Sigmoid colon (tissue), 7 donors: Measurements from ENCODE around the gene HABP4. TPM values are rescaled to one million over a fixed set of nuclear protein-coding genes. Genes with fewer than 3 reads are reported as not detected.

ENCODE experiments used
- DNase-seq: peaks from one replicate; pipeline ENCODE4 v3.0.0-alpha.2; 2019
- H3K27ac ChIP-seq, 4 donors: fragments of 200-600 bp; sonication (generic); one replicate each; pipeline ENCODE4 v1.5.1; 2016 to 2019; ENCODE audit warnings: mild to moderate bottlenecking in 1 of 4
- H3K27me3 ChIP-seq, 3 donors: fragments of 200-600 bp; sonication (generic); one replicate each; pipeline ENCODE4 v1.5.1; 2019; ENCODE audit warnings: mild to moderate bottlenecking in 1 of 3
- H3K36me3 ChIP-seq, 4 donors: fragments of 200-600 bp; sonication (generic); one replicate each; pipeline ENCODE4 v1.5.1; 2016 to 2019
- H3K4me1 ChIP-seq, 4 donors: fragments of 200-600 bp; sonication (generic); one replicate each; pipeline ENCODE4 v1.5.1; 2017 to 2019
- H3K4me3 ChIP-seq, 4 donors: fragments of 200-600 bp; sonication (generic); one replicate each; pipeline ENCODE4 v1.5.1; 2017 to 2019; ENCODE audit warnings: mild to moderate bottlenecking in 2 of 4, moderate library complexity in 1 of 4
- H3K9me3 ChIP-seq, 4 donors: fragments of 200-600 bp in 3 of 4; sonication (generic) in 3 of 4; one replicate each; pipeline versions ENCODE4 v1.5.1 to v1.6.1; 2013 to 2019
- CTCF ChIP-seq, 4 experiments: fragments of 450-650 bp in 3 of 4; fragments of 200-600 bp in 1 of 4; IDR thresholded peaks; one replicate each; pipeline ENCODE4 v1.5.1; 2016 to 2019; ENCODE audit warnings: antibody characterized with exemption in 4 of 4, mild to moderate bottlenecking in 3 of 4, moderate library complexity in 2 of 4
- EP300 ChIP-seq, 4 donors: sonication (generic); formaldehyde crosslinking; IDR thresholded peaks; one replicate each; pipeline ENCODE4 v1.6.1; 2017; ENCODE audit warnings: antibody characterized with exemption in 4 of 4
- POLR2A ChIP-seq, 2 donors: fragments of 450-650 bp; IDR thresholded peaks; one replicate each; pipeline ENCODE4 v1.6.1; 2016; ENCODE audit warnings: antibody characterized with exemption in 2 of 2, mild to moderate bottlenecking in 2 of 2, moderate library complexity in 2 of 2
- POLR2AphosphoS5 ChIP-seq, 4 donors: sonication (generic); formaldehyde crosslinking; IDR thresholded peaks; one replicate each; pipeline ENCODE4 v1.6.1; 2017; ENCODE audit warnings: antibody characterized with exemption in 4 of 4
- WGBS, 2 donors: extraction: QIAGEN DNeasy Blood & Tissue Kit; methylation state at CpG; one replicate each; pipeline ENCODE4 v1.1.7; 2013; 5-methylcytosine and 5-hydroxymethylcytosine counted together
- intact Hi-C: fragments of 100-400 bp; cut with DNase I; formaldehyde crosslinking; loops from one replicate; pipeline ENCODE4 v1.15.1; 2023
- polyA plus RNA-seq, 3 donors: library from polyadenylated mRNA; stranded (reverse); fragments of 200-250 nt; gene quantifications; one replicate each; pipeline ENCODE4 v1.2.3, GENCODE V29; 2013
- total RNA-seq, 4 donors: library from RNA; depleted of rRNA; stranded (reverse); fragments of >200 nt; gene quantifications; one replicate each; pipeline ENCODE4 v1.1.0, GENCODE V29; 2016
- donor health status: healthy with polysubstance abuse.
- donor health status: Bipolar disorder and iron deficiency.
- donor health status: healthy.

Gene HABP4
- total and polyA plus RNA-seq, 7 donors, result 2.5 to 23.5 (median 12.5) TPM

- H3K4me1 ChIP-seq, result no peaks in the 10 kb centered on the region
- no peak overlapping the region for H3K4me3 ChIP-seq
- H3K36me3 ChIP-seq, result no peaks in the 10 kb centered on the region
- H3K9me3 ChIP-seq, result no peaks in the 10 kb centered on the region
- TF ChIP-seq EP300 (IDR thresholded peaks at IDR 0.05), result no peak
- peak in 2 of 4 experiments; percentile 16 to 19 for TF ChIP-seq CTCF (IDR thresholded peaks at IDR 0.05)
- no peaks in the 10 kb centered on the region for H3K27me3 ChIP-seq
- DNase-seq, result no peak
- no peak overlapping the region for H3K27ac ChIP-seq
- intact Hi-C loops, result no loop called here
- 86 to 89% methylated on average over 5 of the region's 5 CpGs for whole genome bisulfite sequencing, 2 donors
Measured at GRCh38 chr9:96441798-96442445, 8.0 kb upstream of the HABP4 start.

- intact Hi-C loops, result no loop called here
- Histone ChIP-seq H3K27ac (no peak overlapping the region), H3K9me3 (no peaks in the 10 kb centered on the region), H3K36me3 (no peaks in the 10 kb centered on the region), H3K27me3 (no peaks in the 10 kb centered on the region), H3K4me3 (no peak overlapping the region), H3K4me1 (no peaks in the 10 kb centered on the region)
- WGBS, 2 donors, result 86 to 90% methylated on average over 3 of the region's 3 CpGs
- no peak for TF ChIP-seq CTCF (IDR thresholded peaks at IDR 0.05)
- no peak for TF ChIP-seq POLR2AphosphoS5 (IDR thresholded peaks at IDR 0.05)
- TF ChIP-seq POLR2A (IDR thresholded peaks at IDR 0.05), result no peak
- TF ChIP-seq EP300 (IDR thresholded peaks at IDR 0.05), result no peak
- no peak for DNase-seq
Measured at GRCh38 chr9:96442491-96442890, 7.5 kb upstream of the HABP4 start.

DNA sequence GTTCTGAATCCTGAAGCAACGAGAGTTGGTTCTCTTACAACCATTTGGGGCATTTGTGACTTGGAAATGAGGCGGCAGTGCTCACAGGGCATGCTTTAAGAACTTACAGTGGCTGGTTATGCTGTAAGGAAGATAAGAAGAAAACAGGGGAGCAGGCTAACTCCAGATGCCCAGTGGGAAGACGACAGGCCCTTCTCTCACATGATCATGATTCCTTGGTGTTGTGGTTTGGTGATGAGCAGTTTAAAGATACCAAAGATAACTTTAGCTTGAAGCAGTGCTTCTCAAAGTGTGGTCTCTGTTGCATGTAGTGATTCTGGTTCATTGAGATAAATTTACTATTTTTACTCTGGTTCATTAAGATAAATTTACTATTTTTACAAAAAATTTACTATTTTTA, 2.6 kb upstream of the HABP4 start:
- no peak overlapping the region for H3K4me3 ChIP-seq
- intact Hi-C loops, result loop anchor here (5.0 kb wide), 1 partner anchor 170 kb away; the partner anchor contains the start of gene CDC14B
- WGBS, 2 donors, result 82 to 86% methylated on average over 3 of the region's 3 CpGs
- H3K4me1 ChIP-seq, result peaks cover 0 to 20% (median 8%) of the 10 kb centered on the region in 4 donors
- no peak for DNase-seq
- no peaks in the 10 kb centered on the region for H3K9me3 ChIP-seq
- H3K27me3 ChIP-seq, result no peaks in the 10 kb centered on the region
- H3K27ac ChIP-seq, result no peak overlapping the region
- no peaks in the 10 kb centered on the region for H3K36me3 ChIP-seq
- TF ChIP-seq POLR2AphosphoS5 (IDR thresholded peaks at IDR 0.05), result no peak
- no peak for TF ChIP-seq EP300 (IDR thresholded peaks at IDR 0.05)
- no peak for TF ChIP-seq CTCF (IDR thresholded peaks at IDR 0.05)
- no peak for TF ChIP-seq POLR2A (IDR thresholded peaks at IDR 0.05)

DNA sequence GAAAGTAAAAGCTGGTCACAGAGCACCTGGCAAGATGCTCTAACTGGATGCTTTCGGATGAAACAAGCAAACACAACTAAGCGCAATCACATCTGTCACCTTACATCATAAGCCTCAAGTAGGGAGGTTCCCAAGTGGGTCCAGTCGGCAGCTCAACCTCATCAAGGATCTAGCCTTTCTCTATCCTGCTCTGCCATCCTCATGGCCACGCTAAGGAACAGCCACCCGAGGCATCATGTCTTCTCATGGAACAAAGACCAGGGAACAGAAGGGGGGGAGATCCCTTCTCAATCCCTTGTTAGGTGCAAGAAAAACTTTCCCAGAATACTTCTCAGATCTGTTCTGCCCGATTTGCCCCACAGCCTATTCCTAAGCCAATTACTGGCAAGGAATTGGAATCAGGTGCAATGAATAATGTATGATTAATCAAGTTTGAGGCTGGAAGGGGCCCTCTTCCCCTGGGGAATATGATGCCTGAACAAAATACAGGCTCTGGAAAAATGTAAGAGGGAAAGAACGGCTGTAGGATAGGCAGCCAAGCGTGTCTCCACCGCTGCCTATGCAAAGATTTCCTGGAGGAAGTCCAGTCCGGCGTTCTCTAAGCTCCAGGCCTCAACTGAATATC, 1.3 kb upstream of the HABP4 start:
- H3K4me1 ChIP-seq, result peaks cover 0 to 20% (median 8%) of the 10 kb centered on the region in 4 donors
- H3K27me3 ChIP-seq, result no peaks in the 10 kb centered on the region
- H3K27ac ChIP-seq, result peak overlapping the region in 1 of 4 donors; percentile 92
- H3K4me3 ChIP-seq, result no peak overlapping the region
- 82 to 89% methylated on average over 11 of the region's 11 CpGs for WGBS, 2 donors
- no peak for DNase-seq
- intact Hi-C loops, result loop anchor here (5.0 kb wide), 1 partner anchor 169 kb away; the partner anchor contains the start of gene CDC14B
- H3K36me3 ChIP-seq, result no peaks in the 10 kb centered on the region
- H3K9me3 ChIP-seq, result no peaks in the 10 kb centered on the region
- TF ChIP-seq POLR2A (IDR thresholded peaks at IDR 0.05) (no peak), POLR2AphosphoS5 (IDR thresholded peaks at IDR 0.05) (no peak), CTCF (IDR thresholded peaks at IDR 0.05) (no peak), EP300 (IDR thresholded peaks at IDR 0.05) (no peak)
